Fibroblast of mammary gland (primary cell): ENCODE measurements around the gene RAP1GAP2.

ENCODE experiments used
- DNase-seq: peaks from one replicate; pipeline ENCODE4 v3.0.0-alpha.2; 2010; ENCODE audit warnings: low read depth
- H3K4me3 ChIP-seq: 2 replicates; pipeline ENCODE4 v1.5.1; 2011; ENCODE audit warnings: low read depth, mild to moderate bottlenecking, low read length, moderate library complexity; ENCODE audit not compliant: control insufficient read depth
- CTCF ChIP-seq: conservative IDR thresholded peaks from 2 replicates; pipeline ENCODE4 v1.5.1; 2011; ENCODE audit warnings: low read depth, low read length, inconsistent platforms; ENCODE audit not compliant: control insufficient read depth, insufficient read depth

Gene RAP1GAP2

GRCh38 chr17:2860045-2860444 lies 63.8 kb downstream of the RAP1GAP2 start:
- DNase-seq: no peak
- TF ChIP-seq CTCF: no peak
- no peak overlapping the region for H3K4me3 ChIP-seq

GRCh38 chr17:2860883-2861282 lies 64.6 kb downstream of the RAP1GAP2 start:
- no peak for TF ChIP-seq CTCF
- no peak overlapping the region for H3K4me3 ChIP-seq
- DNase-seq: no peak

- DNase-seq: no peak
- no peak for TF ChIP-seq CTCF
- no peak overlapping the region for H3K4me3 ChIP-seq
Observed at GRCh38 chr17:2862197-2862596, 66.0 kb downstream of the RAP1GAP2 start.

GRCh38 chr17:2863204-2863603 lies 67.0 kb downstream of the RAP1GAP2 start:
- no peak for TF ChIP-seq CTCF
- no peak overlapping the region for H3K4me3 ChIP-seq
- DNase-seq: no peak

GRCh38 chr17:2865228-2865627 lies 69.0 kb downstream of the RAP1GAP2 start:
- no peak for TF ChIP-seq CTCF
- H3K4me3 ChIP-seq: no peak overlapping the region
- DNase-seq: no peak

- TF ChIP-seq CTCF: peak; percentile 27
- peak; percentile 98 for DNase-seq
- no peak overlapping the region for H3K4me3 ChIP-seq
Observed at GRCh38 chr17:2867441-2868424, 71.5 kb downstream of the RAP1GAP2 start.

GRCh38 chr17:2869604-2870003 lies 73.4 kb downstream of the RAP1GAP2 start:
- DNase-seq: no peak
- no peak for TF ChIP-seq CTCF
- no peak overlapping the region for H3K4me3 ChIP-seq
